Measurements from ENCODE around the gene CAB39L. TPM values are rescaled to one million over a fixed set of nuclear protein-coding genes. Genes with fewer than 3 reads are reported as not detected.

Gene CAB39L
- total and polyA plus RNA-seq, 5 donors, result 15.4 to 31.7 (median 27.1) TPM

- no peak overlapping the region for H3K4me3 ChIP-seq (ENCODE audit: low read length)
- no peak for ATAC-seq
- intact Hi-C loops (cut with DNase I), result no loop called here
- no peak for DNase-seq
- no peak overlapping the region for H3K27ac ChIP-seq (ENCODE audit: low read length)
- WGBS, result 65% methylated on average over 2 of the region's 2 CpGs
- no peaks in the 10 kb centered on the region for H3K4me1 ChIP-seq (ENCODE audit: control insufficient read depth, insufficient read depth, low read length)
- H3K9me3 ChIP-seq (ENCODE audit: control insufficient read depth, low read length), result no peaks in the 10 kb centered on the region
- no peaks in the 10 kb centered on the region for H3K27me3 ChIP-seq (ENCODE audit: control insufficient read depth, insufficient read depth)
Observed at GRCh38 chr13:49370371-49370770, 73.5 kb downstream of the CAB39L start.

GRCh38 chr13:49369866-49370265, 74.0 kb downstream of the CAB39L start:
- Histone ChIP-seq H3K27me3 (ENCODE audit: control insufficient read depth, insufficient read depth) (no peaks in the 10 kb centered on the region), H3K4me1 (ENCODE audit: control insufficient read depth, insufficient read depth, low read length) (no peaks in the 10 kb centered on the region), H3K9me3 (ENCODE audit: control insufficient read depth, low read length) (no peaks in the 10 kb centered on the region), H3K4me3 (ENCODE audit: low read length) (no peak overlapping the region), H3K27ac (ENCODE audit: low read length) (no peak overlapping the region)
- WGBS, result 95% methylated on average over 4 of the region's 4 CpGs
- DNase-seq (no peak), ATAC-seq (no peak)
- intact Hi-C loops (cut with DNase I), result no loop called here

- H3K27me3 ChIP-seq (ENCODE audit: control insufficient read depth, insufficient read depth), result no peaks in the 10 kb centered on the region
- H3K27ac ChIP-seq (ENCODE audit: low read length), result no peak overlapping the region
- no peak overlapping the region for H3K4me3 ChIP-seq (ENCODE audit: low read length)
- ATAC-seq (no peak), DNase-seq (no peak)
- intact Hi-C loops (cut with DNase I), result no loop called here
- WGBS, result 82% methylated on average over 2 of the region's 2 CpGs
- no peaks in the 10 kb centered on the region for H3K9me3 ChIP-seq (ENCODE audit: control insufficient read depth, low read length)
- no peaks in the 10 kb centered on the region for H3K4me1 ChIP-seq (ENCODE audit: control insufficient read depth, insufficient read depth, low read length)
Observed at GRCh38 chr13:49368688-49369087, 75.2 kb downstream of the CAB39L start.

GRCh38 chr13:49367640-49368422, 76.0 kb downstream of the CAB39L start:
- peak overlapping the region; percentile 38 for H3K27ac ChIP-seq (ENCODE audit: low read length)
- ATAC-seq (peak in 1 of 2 donors; percentile 50), DNase-seq (no peak)
- intact Hi-C loops (cut with DNase I), result no loop called here
- H3K4me1 ChIP-seq (ENCODE audit: control insufficient read depth, insufficient read depth, low read length), result no peaks in the 10 kb centered on the region
- no peak overlapping the region for H3K4me3 ChIP-seq (ENCODE audit: low read length)
- WGBS, result 59% methylated on average over 5 of the region's 5 CpGs
- no peaks in the 10 kb centered on the region for H3K27me3 ChIP-seq (ENCODE audit: control insufficient read depth, insufficient read depth)
- no peaks in the 10 kb centered on the region for H3K9me3 ChIP-seq (ENCODE audit: control insufficient read depth, low read length)

- H3K4me3 ChIP-seq (ENCODE audit: low read length), result no peak overlapping the region
- DNase-seq, result peak in 1 of 3 donors; percentile 31
- no peaks in the 10 kb centered on the region for H3K27me3 ChIP-seq (ENCODE audit: control insufficient read depth, insufficient read depth)
- no peak overlapping the region for H3K27ac ChIP-seq (ENCODE audit: low read length)
- intact Hi-C loops (cut with DNase I), result no loop called here
- ATAC-seq, result peak in 1 of 2 donors; percentile 23
- H3K9me3 ChIP-seq (ENCODE audit: control insufficient read depth, low read length), result no peaks in the 10 kb centered on the region
- no peaks in the 10 kb centered on the region for H3K4me1 ChIP-seq (ENCODE audit: control insufficient read depth, insufficient read depth, low read length)
- WGBS, result 65% methylated on average over 2 of the region's 2 CpGs
Observed at GRCh38 chr13:49366841-49367240, 77.0 kb downstream of the CAB39L start.

GRCh38 chr13:49357694-49358093, 86.2 kb downstream of the CAB39L start:
- Histone ChIP-seq H3K27ac (ENCODE audit: low read length) (no peak overlapping the region), H3K4me3 (ENCODE audit: low read length) (no peak overlapping the region), H3K9me3 (ENCODE audit: control insufficient read depth, low read length) (no peaks in the 10 kb centered on the region), H3K4me1 (ENCODE audit: control insufficient read depth, insufficient read depth, low read length) (no peaks in the 10 kb centered on the region), H3K27me3 (ENCODE audit: control insufficient read depth, insufficient read depth) (no peaks in the 10 kb centered on the region)
- intact Hi-C loops (cut with DNase I), result no loop called here
- ATAC-seq (no peak), DNase-seq (no peak)
- WGBS, result 71% methylated on average over 2 of the region's 2 CpGs

GRCh38 chr13:49356223-49356622, 87.6 kb downstream of the CAB39L start:
- Histone ChIP-seq H3K9me3 (ENCODE audit: control insufficient read depth, low read length) (no peaks in the 10 kb centered on the region), H3K27me3 (ENCODE audit: control insufficient read depth, insufficient read depth) (no peaks in the 10 kb centered on the region), H3K4me1 (ENCODE audit: control insufficient read depth, insufficient read depth, low read length) (no peaks in the 10 kb centered on the region), H3K4me3 (ENCODE audit: low read length) (no peak overlapping the region), H3K27ac (ENCODE audit: low read length) (no peak overlapping the region)
- no peak for DNase-seq
- peak; percentile 79 to 86 for ATAC-seq
- intact Hi-C loops (cut with DNase I), result no loop called here

- H3K27ac ChIP-seq (ENCODE audit: low read length), result no peak overlapping the region
- intact Hi-C loops (cut with DNase I), result no loop called here
- 65% methylated on average over 1 of the region's 1 CpG for WGBS
Observed at GRCh38 chr13:49354719-49355118, 89.1 kb downstream of the CAB39L start.

GRCh38 chr13:49353908-49354307, 90.0 kb downstream of the CAB39L start:
- no peak overlapping the region for H3K4me3 ChIP-seq (ENCODE audit: low read length)
- H3K9me3 ChIP-seq (ENCODE audit: control insufficient read depth, low read length), result no peaks in the 10 kb centered on the region
- ATAC-seq (no peak), DNase-seq (no peak)
- WGBS, result 75% methylated on average over 3 of the region's 3 CpGs
- no peaks in the 10 kb centered on the region for H3K27me3 ChIP-seq (ENCODE audit: control insufficient read depth, insufficient read depth)
- intact Hi-C loops (cut with DNase I), result no loop called here
- H3K27ac ChIP-seq (ENCODE audit: low read length), result no peak overlapping the region
- H3K4me1 ChIP-seq (ENCODE audit: control insufficient read depth, insufficient read depth, low read length), result no peaks in the 10 kb centered on the region

More at GRCh38 chr13:49354719-49355118, 89.1 kb downstream of the CAB39L start:
- no peaks in the 10 kb centered on the region for H3K9me3 ChIP-seq (ENCODE audit: control insufficient read depth, low read length)
- H3K27me3 ChIP-seq (ENCODE audit: control insufficient read depth, insufficient read depth), result no peaks in the 10 kb centered on the region
- ATAC-seq (no peak), DNase-seq (no peak)
- no peak overlapping the region for H3K4me3 ChIP-seq (ENCODE audit: low read length)
- H3K4me1 ChIP-seq (ENCODE audit: control insufficient read depth, insufficient read depth, low read length), result no peaks in the 10 kb centered on the region

- DNase-seq, result no peak
- ATAC-seq, result no peak
- H3K9me3 ChIP-seq (ENCODE audit: control insufficient read depth, low read length), result no peaks in the 10 kb centered on the region
- no peaks in the 10 kb centered on the region for H3K27me3 ChIP-seq (ENCODE audit: control insufficient read depth, insufficient read depth)
- H3K27ac ChIP-seq (ENCODE audit: low read length), result no peak overlapping the region
- no peak overlapping the region for H3K4me3 ChIP-seq (ENCODE audit: low read length)
- peaks cover 4% of the 10 kb centered on the region for H3K4me1 ChIP-seq (ENCODE audit: control insufficient read depth, insufficient read depth, low read length)
- WGBS, result 72% methylated on average over 2 of the region's 2 CpGs
- intact Hi-C loops (cut with DNase I), result no loop called here
Observed at GRCh38 chr13:49351871-49352270, 92.0 kb downstream of the CAB39L start.

- intact Hi-C loops (cut with DNase I), result no loop called here
- no peaks in the 10 kb centered on the region for H3K9me3 ChIP-seq (ENCODE audit: control insufficient read depth, low read length)
Observed at GRCh38 chr13:49348751-49349150, 95.1 kb downstream of the CAB39L start.

More at GRCh38 chr13:49348751-49349150, 95.1 kb downstream of the CAB39L start:
- H3K4me3 ChIP-seq (ENCODE audit: low read length), result no peak overlapping the region
- DNase-seq (no peak), ATAC-seq (peak in 1 of 2 donors; percentile 45)
- H3K4me1 ChIP-seq (ENCODE audit: control insufficient read depth, insufficient read depth, low read length), result peaks cover 4% of the 10 kb centered on the region
- H3K27ac ChIP-seq (ENCODE audit: low read length), result no peak overlapping the region
- 83% methylated on average over 7 of the region's 7 CpGs for WGBS
- H3K27me3 ChIP-seq (ENCODE audit: control insufficient read depth, insufficient read depth), result no peaks in the 10 kb centered on the region
